Stimulated activated CD8-positive, alpha-beta memory T cell treated with anti-CD3 and anti-CD28 coated beads, Interleukin-4, amount 100 ng/mL, for 4 hours (primary cell): ENCODE data around the gene EFNA2.
"Not testable (repeated sequence)": the region's sequence is repeated elsewhere in the genome, so short reads cannot be mapped to it uniquely, and the experiment has no call there.

ENCODE experiments used
- DNase-seq, 2 donors: peaks; one replicate each; pipeline ENCODE4 v3.0.0-alpha.2; 2020; ENCODE audit warnings: low read depth in 2 of 2, low spot score in 1 of 2

EFNA2 gene

DNA sequence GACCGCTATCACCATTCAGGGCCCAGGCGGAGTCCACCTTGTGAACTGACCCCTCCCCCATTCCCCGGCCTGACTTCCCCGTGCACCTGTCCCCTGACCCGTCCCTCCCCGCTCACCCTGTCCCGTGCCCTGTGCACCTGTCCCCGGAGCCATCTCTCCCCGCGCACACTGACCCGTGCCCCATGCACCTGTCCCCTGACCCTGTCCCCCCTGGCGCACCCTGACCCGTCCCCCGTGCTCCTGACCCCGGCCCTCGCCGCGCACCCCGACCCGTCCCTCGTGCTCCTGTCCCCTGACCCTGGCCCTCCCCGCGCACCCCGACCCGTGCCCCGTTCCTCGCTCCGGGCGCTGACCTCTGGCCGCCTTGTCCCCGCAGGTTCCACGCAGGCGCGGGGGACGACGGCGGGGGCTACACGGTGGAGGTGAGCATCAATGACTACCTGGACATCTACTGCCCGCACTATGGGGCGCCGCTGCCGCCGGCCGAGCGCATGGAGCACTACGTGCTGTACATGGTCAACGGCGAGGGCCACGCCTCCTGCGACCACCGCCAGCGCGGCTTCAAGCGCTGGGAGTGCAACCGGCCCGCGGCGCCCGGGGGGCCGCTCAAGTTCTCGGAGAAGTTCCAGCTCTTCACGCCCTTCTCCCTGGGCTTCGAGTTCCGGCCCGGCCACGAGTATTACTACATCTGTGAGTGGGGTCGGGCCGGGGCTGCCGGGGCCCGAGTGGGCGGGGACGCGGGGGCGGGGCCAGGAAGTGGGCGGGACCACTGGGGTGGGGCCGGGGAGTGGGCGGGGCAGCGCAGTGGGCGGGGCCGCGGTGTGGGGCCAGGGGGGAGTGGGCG, 9.7 kb downstream of the EFNA2 start:
- no peak for DNase-seq

DNA sequence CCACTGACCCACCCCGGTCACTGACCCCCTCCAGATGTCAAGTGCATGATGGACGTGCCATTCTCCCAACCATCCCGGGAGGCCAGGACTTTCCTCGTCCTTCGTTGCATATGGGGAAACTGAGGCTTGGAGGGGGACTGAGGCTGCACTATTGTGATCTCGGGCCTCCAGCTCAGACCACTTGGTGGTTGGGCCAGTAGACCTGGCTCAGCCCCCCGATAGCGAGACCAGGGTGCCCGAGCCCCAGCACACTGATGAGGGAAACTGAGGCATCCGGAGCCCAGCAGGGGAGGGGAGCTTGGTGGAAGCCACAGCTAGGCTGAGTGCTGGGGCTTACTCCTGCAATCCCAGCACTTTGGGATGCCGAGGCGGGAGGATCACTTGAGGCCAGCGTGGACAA, 10.4 kb downstream of the EFNA2 start:
- DNase-seq, result no peak

DNA sequence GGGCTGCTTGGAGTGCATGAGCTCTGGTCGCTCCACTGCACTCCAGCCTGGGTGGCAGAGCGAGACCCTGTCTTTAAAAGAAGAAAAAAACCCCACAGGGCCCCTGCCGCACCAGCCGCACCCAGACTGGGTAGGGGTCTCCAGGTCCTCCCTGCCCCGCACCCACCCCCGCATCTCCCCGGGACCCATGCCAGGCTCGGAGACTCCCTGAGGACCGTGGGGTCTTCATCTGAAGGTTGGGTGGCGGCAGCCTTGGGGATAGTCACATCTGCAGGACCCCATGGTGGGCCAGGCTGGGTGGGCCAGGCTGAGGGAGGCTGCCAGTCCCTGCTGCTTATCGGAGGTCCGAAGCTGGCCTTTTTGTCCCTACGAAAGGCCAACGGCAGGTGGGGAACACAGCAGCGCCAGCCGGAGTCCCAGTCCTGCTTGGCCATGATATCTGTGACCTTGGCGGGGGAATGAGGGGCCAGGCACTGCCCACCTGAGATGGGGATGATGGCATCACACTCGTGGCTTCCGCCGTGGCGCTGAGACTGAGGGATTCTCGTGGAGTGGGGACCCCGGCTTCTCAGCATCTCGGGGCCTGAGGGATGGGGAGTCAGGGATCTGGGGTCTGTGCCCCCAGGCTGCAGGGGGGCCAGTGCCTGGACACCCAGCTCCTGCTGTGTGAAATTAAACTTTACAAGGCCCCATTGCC, 11.1 kb downstream of the EFNA2 start:
- no peak for DNase-seq

DNA sequence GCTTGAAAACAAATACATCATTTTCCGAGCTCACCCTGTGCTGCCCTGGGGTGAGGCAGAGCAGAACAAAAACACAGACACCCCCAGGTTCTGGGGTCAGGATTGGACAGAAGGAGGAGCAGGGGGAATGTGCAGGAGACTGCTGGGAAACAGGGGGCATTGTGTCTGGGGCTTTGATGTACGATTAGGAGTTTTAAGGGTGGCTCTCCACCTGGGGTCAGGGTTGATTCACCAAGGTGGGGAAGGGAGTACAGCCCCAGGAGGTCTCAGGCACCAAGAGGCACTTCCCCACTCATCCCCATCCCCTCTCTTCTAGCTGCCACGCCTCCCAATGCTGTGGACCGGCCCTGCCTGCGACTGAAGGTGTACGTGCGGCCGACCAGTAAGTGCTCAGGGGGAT, 12.6 kb downstream of the EFNA2 start:
- DNase-seq, result no peak

DNA sequence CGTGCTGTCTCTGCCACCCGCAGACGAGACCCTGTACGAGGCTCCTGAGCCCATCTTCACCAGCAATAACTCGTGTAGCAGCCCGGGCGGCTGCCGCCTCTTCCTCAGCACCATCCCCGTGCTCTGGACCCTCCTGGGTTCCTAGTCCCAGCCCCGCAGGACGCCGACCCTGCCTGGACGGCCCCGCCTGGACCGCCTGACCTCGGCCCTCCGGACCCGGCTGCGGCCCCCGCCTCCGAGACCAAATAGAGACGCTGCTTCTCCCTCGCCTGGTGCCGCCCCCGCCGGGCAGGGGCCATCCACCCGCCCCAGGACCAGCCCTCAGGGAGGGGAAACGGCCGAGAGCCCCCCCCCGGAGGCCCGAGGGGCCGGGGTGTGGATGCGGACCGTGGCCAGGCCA, 14.1 kb downstream of the EFNA2 start:
- no peak for DNase-seq

DNA sequence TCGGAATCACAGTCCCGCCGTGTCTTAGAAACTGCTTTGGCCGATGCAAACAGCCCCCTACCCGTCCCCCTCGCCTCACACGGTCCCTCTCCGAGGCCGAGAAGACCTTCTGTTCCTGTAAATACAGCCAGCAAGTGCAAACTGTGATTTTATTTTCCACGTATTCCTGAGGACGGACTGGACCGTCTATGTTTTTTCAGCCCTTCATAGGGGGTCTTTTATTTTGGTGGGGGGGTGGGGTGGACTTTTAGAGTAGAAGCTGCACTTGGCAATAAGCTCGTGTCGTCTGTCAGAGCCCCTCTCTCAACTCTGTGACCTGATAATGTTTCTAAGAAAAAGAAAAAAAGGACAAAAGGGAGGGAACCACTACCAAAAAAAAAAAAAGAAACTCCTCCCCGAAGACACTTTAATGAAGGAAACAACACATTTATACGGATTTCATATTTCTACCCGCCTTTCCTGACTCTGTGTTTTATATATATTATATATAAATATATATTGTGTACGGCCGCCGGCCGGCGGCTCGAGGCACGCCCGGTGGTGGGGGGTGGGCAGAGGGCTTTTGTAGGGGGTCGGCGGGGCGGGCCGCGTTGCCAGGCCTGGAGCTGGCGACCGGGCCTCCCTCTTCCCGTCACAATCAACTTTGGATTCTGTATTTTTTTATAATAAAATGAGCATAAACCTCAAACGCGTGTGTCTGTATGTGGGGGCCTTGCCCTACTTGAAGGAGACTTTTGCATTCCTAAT, 15.2 kb downstream of the EFNA2 start:
- DNase-seq, result no peak

DNA sequence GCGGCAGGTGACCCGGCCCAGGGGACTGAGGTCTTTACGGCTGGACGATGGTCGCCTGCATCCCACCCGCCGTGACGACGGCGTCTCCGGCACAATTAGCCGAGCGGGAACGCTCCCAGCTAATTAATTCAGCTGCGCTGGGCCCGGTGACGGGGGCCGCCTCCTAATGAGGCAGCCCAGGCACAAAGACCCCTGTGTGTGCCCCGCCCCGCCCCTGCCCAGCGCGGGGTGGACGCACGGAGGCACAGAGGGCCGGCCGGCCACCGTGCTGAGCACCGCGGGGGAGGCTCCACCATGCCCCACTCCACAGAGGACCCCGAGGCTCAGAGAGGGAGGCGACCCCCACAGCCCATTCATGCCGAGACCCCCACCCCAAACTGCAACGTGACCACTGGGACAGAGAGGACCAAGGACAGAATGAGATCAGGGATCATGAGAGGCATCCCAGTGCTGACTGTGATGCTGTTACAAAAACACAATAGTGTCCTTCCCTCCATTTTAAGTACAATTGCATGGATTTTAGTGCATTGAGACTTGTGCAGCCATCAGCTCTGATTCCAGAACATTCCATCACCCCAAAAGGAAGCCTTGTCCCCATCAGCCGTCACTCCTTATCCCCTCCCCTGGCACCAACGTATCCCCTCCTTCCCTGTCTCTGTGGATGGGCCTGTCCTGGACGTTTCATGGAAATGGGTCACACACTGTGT, 17.0 kb downstream of the EFNA2 start:
- DNase-seq, result no peak

DNA sequence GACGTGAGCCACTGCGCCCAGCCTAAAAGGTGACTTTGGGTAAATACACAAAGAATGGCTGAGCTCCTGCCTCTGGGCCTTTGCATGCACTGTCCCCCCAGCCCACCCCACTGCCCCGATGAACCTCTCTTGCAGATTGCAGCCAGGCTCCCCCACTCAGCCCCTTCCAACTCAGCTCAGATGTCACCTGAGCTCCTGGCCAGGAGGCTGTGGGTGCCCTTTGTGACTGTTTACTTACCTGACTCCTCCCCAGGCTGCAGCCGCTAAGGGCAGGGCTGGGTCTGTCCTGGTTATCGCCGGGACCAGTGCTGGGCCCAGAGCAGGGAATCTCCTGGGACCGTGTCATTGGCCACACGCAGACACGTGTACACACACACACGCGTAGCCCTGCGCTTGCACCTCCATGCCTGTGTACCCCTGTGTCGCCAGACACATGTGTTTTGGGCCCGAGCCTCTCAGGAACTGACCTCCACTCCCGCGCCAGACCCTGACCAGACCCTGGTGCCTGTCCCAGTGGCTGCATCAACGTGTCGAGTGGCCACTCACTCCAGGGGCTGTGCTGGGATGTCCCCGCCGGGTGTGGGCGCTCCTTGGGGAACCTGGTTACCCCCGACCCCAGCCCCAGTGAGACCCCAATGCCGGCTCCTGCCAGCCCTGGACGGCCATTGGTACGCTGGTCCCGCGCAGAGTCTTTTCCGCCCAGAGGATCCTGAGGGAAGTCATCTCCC, 18.7 kb downstream of the EFNA2 start:
- no peak for DNase-seq

DNA sequence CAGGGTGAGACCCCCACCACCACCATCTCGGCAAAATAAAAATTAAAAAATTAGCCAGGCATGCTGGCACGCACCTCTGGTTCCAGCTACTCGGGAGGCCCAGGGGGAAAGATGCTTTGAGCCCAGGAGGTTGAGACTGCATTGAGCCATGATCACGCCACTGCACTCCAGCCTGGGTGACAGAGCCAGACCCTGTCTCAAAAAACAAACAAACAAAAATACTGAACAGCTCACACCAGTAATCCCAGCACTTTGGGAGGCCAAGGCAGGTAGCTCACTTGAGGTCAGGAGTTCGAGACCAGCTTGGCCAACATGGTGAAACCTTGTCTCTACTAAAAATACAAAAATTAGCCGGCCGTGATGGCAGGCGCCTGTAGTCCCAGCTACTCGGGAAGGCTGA, 19.7 kb downstream of the EFNA2 start:
- DNase-seq, result not testable (repeated sequence)

DNA sequence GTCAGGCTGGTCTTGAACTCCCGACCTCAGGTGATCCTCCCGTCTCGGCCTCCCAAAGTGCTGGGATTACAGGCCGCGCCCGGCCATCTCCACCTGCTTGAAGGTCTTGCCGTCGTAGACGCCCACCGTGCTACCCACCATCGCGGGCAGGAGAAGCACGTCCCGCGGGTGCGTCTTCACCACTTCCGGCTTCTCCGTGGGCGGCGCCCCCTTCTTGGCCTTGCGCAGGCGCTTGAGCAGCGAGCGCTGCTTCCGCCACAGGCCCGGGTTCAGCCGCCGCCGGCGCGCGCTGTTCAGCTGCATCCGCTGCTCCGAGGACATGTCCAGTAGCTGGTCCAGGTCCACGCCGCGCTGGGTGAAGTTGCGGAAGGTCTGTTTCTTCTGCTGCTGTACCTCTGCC, 21.6 kb downstream of the EFNA2 start:
- DNase-seq, result no peak

DNA sequence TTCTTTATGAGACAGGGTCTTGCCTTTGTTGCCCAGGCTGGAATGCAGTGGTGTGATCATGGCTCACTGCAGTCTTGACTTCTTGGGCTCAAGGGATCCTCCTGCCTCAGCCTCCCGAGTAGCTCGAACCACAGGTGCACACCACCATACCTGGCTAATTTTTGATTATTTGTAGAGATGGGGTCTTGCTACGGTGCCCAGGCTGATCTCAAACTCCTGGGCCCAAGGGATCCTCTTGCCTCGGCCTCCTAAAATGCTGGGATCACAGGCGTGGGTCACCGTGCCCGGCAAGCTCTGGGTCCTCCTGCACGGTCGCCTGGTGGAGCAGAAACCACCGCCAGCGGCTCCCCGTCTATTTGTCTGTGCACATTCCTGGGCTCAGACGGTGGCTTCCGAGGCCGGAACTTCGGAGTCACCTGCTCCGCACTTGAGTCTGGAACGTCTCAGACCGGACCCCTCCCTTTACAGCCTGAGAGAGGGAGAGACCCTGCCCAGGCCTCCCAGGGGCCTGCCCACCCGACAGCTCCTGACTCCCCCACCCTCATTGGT, 22.2 kb downstream of the EFNA2 start:
- no peak for DNase-seq

DNA sequence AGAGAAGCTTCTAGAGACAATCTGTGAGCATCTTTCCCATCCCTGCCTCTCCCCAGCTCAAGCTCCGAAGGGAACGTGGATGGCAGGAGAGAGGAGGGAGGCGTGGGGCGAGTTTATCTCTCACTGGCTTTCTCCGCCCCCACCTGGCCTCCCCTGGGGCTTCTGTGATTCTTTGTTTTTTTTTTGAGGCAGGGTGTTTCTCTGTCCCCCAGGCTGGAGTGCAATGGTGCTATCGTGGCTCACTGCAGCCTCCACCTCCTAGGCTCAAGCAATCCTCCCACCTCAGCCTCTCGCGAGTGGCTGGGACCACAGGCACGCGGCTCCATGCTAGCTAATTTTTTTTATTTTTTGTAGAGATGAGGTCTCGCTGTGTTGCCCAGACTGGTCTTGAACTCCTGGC, 23.0 kb downstream of the EFNA2 start:
- no peak for DNase-seq

DNA sequence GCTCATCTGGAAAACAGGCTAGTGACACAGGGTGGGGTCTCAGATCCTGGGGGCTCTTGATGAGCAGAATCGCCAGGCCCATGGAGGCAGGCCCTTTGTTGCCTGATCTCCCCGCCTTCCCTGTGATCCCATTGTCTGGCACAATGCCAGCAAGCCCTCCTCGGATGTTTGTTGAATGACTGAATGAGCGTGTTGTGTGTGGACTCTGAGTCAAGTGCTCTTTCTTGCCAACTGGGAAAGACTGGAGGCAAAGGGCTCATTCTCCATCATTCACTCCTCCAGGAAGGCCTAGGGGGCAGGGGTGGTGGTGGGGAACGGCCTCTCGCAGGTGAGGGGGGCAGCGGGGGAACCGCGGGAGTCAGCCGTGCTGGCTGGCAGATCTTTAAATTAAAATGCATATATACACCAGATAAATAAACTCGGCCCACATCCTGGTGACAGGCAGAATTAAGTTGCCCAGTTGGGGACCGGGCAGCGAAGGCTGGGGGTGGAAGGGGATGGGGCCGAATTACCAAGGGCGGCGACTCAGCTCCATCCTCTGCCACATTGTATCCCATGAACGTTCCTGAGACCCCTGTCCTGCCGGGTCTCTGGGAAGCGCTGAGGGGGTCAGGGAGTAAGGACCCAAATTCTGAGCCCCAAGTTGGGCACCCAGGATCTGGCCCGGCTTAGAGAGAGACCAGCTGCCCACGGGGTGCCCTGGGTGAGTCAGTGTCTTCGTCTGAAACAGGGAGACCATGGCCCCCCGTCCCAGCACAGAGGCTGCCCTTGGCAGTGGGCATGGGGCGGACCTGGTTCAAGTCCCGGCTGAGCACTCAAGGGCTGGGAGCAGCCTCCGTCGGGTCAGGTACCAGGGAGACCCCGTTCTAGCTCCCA, 24.5 kb downstream of the EFNA2 start:
- DNase-seq, result no peak

DNA sequence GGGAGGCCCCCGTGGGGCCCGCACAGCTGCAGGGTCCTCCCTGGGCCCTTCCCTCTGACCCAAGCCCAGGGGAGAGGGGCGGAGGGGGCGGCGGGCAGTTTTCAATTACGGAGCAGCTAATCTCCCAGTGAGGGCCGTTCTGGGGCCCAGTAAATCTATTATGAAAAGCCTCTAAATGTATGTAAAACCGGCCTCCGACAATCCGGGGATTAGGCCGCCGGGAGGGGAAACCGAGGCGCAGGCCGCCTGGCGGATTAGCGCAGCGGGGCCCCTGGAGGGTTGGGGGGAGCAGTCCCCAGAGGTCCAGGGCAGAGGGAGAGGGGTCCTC, 25.1 kb downstream of the EFNA2 start:
- DNase-seq, result no peak

DNA sequence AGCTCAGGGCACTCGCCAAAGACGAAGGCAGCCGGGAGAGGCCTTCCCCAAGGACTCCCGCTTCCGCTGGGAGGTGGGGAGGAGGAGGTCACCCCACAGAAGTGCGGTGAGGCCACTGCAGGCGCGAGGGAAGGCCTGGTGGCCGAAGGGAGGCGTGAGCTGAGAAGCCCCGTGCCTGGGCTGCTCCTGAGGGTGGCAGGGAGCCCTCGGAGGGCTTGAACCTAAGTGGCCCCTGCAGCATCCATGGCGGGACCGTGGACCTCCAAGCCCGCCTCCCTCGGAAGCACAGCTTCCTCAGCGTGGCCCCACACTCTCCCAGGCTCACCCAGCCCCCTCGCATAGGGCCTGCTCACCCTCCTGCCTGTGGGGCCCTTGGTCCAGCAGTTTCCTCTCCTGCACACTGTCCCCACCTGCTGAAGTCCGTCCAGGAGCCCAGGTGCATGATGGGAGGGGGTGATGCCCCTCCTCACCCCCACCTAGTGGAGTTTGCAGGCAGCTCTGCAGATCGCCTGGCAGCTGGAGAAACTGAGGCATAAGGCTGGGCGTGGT, 25.9 kb downstream of the EFNA2 start:
- DNase-seq, result no peak

DNA sequence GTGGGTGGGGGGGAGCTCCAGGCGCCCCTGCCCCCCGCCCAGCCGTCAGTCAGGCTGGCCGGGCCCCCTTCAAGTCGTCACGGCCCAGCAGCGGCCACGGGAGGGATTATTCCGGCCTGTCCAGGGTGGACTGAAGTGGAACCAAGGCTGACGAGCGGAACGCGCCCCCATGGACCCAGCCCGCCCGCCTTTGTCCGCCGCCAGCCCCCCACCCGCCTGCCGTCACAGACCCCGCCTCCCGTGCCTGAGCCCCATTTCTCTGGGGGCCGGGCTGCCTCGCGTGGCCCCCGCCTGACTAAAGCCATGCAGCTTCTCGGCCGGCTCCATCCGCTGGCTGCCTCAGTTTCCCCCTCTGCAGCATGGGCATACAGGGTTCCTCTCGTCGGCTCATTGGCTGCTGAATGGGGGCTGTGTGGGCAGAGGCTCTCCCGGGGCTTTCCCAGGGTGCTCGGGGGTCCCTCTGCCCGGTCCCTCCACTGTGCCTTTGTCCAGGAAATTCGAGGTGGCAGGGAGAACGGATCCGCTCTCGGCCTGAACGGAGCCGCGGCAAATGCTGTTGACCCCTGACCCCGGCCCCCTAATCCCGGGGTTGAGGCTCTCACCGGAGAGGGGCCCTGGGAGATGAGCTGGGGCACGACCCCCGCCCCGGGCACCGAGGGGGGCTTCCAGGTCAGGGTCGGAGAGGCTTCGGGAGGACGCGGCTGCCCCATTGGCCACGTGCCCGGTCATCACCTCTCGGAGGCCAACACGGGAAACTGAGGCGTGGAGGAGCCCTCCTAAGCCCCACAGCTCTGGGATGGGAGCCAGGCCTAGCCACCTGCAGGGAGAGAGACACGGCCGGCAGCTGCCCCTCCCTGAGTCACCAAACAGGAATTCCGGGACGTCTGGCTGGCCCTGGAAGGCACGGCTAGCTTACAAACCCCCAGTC, 27.4 kb downstream of the EFNA2 start:
- DNase-seq, result no peak

DNA sequence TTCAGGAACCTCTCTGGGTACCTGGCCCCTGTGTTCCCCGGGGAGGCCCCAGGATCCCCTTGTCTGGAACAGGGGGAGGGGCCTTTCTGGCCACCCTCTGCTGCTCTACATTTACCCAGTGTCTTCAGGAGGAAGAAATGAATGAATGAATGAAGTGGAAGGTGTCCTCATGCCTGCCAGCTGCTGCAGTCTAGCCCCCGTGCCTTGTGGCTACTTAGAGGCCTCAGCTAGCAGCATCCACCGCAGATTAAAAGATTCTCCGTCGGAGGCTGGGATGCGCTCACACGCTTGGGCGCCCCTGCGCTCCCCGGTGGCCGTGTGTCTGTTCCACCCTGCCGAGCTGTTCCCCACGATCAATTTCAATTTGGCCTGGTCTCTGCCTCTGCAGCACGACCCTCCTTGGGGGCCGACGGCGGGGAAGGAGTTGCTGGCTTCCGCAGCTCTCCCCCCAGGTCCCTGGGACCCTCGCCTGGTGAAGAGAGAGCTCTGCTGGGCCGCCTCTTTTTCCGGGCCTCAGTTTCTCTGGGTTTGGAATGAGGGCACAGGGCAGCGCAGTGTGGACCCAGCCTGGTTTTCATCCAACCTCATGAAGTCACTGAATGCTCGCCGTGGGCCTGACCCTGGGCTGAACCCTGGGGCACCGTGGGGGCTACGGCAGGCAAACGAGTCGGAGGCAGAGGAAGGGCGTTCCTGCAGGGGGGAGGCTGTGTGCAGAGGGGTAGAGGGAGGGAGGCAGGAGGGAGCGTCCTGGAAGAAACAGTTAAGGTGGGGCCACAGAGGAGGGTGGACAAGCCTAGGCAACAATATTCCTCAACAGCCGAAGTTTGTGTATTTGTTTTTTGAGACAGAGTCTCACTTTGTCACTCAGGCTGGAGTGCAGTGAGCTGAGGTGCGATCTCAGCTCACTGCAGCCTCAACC, 28.3 kb downstream of the EFNA2 start:
- no peak for DNase-seq
